Activated T-helper 9 cell treated with anti-CD3 and anti-CD28 coated beads, Interleukin-2, amount 50 U/mL, for 16 hours (primary cell): ENCODE data around the gene CLEC18A.
"Not testable (repeated sequence)": the region's sequence is repeated elsewhere in the genome, so short reads cannot be mapped to it uniquely, and the experiment has no call there.

Experiments used
- DNase-seq: peaks from one replicate; pipeline ENCODE4 v3.0.0-alpha.2; 2020; ENCODE audit warnings: low read depth

Gene CLEC18A

GRCh38 chr16:69930117-69930776 is 20.9 kb upstream of the CLEC18A start:
- no peak for DNase-seq

- DNase-seq: no peak
Measured at GRCh38 chr16:69931631-69932030, 19.5 kb upstream of the CLEC18A start.

DNA sequence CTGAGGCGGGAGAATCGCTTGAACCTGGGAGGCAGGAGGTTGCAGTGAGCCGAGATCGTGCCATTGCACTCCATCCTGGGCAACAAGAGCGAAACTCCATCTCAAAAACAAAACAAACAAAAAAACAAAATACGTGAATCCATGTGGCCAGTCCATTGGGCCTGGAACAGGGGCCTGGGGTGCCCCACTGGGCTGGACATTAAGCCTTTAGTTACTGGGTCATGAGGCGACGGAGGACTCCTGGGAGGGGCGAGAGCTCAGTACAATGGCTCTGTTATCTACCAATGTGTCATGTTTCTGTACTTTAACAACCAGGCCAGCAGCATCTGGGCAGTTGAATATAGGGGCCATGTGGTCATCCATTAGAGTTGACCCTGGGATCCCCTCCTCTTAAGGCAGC is 18.9 kb upstream of the CLEC18A start:
- no peak for DNase-seq

- no peak for DNase-seq
Measured at GRCh38 chr16:69932691-69933392, 18.3 kb upstream of the CLEC18A start.

DNA sequence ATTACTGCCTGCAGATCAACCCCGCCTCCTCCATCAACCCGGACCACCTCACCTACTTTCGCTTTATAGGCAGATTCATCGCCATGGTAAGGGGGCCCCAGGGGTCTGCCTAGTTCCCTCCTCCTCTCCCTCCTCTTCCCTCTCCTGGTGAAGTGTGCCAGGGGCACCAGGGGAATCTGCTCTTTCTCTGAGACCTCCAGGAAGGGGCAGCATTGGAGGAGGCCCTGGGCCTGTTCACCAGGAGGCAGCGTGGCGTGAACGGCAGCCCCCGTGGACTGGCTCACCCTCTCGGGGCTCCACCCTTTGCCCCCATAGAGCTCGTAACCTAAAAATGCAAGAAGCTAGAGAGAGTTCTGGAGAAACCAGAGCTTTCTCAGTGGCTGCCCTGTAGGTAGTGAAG is 17.1 kb upstream of the CLEC18A start:
- no peak for DNase-seq

DNA sequence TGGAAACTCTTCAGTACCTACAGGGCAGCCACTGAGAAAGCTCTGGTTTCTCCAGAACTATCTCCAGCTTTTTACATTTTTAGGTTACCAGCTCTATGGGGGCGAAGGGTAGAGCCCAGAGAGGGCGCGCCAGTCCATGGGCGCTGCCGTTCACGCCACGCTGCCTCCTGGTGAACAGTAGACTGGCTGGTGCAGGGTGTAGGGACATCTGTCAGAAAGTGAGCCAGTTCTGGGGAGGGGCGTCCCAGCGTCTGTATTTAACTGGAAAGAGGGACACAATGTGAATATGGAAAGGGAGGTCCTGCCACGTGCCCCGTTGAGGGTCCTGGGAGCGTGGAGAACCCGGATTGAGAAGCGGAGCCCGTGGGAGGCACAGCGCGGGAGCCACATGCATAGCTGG is 16.4 kb upstream of the CLEC18A start:
- DNase-seq: no peak

- no peak for DNase-seq
Measured at GRCh38 chr16:69935278-69935711, 15.8 kb upstream of the CLEC18A start.

- no peak for DNase-seq
Measured at GRCh38 chr16:69935740-69936139, 15.4 kb upstream of the CLEC18A start.

DNA sequence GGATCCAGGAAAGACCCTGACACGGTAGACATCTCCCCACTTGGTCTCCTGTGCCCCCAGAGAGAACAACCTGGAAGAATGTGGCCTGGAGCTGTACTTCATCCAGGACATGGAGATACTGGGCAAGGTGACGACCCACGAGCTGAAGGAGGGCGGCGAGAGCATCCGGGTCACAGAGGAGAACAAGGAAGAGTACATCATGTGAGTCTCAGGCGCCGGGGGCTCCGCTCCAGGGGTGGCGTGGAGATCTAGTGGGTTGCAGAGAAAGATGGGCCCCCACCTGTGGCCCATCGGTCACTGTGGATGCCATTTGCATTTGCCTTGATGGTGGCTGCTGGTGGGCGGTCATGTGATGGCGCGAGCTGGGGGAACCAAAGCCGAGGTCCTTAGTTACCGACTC is 14.9 kb upstream of the CLEC18A start:
- DNase-seq: no peak

DNA sequence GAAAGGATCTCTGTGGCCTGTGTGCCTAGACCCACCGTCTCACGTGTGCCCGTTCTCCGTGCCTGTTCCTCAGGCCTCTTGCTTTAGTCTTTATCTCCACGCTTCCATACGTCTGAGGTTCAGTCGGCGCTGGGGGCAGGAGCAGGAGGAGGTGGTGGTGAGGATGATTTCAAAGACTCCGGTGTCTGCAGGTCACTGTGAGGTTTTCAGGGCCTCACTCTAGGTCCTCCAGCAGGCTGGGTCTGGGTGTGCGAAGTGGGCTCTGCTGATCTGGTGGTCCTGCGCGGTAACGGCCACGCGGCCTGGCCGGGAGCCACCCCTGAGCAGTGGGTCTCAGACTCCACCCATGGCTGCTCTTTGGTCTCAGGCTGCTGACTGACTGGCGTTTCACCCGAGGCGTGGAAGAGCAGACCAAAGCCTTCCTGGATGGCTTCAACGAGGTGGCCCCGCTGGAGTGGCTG is 14.4 kb upstream of the CLEC18A start:
- no peak for DNase-seq

DNA sequence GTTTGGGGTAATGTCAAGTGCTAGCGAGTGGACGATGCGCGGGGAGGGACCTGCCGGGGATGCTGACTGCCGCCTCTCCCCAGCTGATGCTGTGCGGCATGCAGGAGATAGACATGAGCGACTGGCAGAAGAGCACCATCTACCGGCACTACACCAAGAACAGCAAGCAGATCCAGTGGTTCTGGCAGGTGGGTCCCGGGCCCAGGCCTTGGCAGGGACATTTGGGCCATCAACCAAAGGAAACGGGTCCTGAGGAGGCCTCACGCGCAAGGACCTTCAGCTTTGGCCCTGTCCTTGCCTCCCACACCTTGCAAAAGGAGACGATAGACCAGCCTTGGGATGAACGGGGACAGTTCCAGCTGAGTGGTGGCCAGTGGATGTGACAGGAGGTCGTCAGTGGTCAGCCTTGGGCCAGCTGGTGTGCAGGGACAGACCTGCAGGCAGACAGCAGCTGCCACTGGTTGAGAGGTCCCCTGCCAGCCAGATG is 13.6 kb upstream of the CLEC18A start:
- no peak for DNase-seq

DNA sequence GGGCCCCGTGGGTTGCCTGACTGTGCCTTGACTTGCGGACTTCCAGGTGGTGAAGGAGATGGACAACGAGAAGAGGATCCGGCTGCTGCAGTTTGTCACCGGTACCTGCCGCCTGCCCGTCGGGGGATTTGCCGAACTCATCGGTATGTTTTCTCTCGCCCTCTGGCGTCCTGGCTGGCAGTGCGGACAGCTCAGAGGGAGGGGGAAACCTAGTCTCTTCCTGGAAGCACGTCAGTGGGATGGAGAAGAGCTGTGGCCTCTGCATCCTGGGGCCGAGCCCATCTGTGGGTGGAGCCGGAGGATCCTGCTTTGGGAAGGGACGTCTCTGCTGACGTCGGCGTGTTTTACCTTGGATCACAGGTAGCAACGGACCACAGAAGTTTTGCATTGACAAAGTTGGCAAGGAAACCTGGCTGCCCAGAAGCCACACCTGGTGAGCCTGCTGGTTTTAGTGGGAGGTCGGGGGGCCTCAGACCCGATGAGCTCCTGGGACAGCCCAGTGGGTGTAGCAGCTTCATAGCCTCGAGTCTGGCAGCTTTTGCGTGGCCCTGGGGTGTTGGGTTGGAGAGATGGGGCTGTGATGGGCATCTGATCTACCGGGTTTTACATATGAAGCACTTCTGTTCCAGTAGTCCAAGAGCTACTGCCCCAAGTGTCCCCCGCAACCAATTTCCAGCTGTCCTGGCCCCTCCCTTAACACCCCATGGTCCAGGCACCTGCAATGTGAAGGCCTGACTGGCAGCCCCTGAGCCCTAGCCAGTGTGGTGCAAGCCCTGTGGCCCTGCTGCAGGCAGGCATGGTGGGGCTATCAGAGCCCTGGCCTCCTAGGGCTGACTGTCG is 11.9 kb upstream of the CLEC18A start:
- no peak for DNase-seq

GRCh38 chr16:69939821-69940585 is 11.1 kb upstream of the CLEC18A start:
- no peak for DNase-seq

DNA sequence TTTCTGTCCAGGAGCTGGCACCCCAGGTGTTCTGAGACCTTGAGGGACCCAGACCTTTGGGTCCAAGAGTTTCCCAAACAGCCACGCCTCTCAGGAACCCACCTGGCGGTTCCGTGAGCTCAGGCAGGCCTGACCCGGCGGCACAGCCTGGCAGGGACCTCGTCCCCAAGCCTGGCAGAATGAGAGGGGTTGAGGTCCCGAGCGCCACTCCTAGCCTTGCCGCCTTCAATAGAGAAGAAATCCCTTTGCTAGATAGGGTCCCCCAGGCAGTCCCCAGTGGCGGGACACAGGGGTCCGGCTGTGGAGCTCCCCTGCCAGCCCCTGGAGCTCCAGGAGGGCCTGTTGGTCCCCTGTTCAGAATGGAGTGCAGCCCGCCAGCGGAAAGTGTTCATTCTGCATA is 10.5 kb upstream of the CLEC18A start:
- DNase-seq: no peak

GRCh38 chr16:69941251-69942098 is 9.7 kb upstream of the CLEC18A start:
- no peak for DNase-seq

DNA sequence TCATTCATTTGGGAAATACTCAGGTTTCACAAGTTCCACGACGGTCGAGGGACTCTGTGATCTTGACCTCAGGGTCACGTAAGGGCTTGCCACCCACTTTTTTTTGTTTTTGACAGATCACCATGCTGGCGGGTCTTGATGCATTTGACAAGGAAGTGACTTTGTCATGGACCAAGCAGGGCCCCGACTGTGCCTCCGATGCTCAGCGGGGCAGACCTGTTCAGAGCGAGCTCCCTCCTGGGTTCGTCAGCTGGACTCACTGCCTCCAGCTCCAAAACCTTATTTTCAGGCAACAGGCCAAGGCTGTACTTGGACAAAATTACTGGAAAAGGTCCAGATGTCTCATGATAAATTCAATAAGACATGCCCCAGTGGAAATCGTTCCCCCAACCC is 9.0 kb upstream of the CLEC18A start:
- no peak for DNase-seq

- DNase-seq: no peak
Measured at GRCh38 chr16:69942627-69943170, 8.4 kb upstream of the CLEC18A start.

DNA sequence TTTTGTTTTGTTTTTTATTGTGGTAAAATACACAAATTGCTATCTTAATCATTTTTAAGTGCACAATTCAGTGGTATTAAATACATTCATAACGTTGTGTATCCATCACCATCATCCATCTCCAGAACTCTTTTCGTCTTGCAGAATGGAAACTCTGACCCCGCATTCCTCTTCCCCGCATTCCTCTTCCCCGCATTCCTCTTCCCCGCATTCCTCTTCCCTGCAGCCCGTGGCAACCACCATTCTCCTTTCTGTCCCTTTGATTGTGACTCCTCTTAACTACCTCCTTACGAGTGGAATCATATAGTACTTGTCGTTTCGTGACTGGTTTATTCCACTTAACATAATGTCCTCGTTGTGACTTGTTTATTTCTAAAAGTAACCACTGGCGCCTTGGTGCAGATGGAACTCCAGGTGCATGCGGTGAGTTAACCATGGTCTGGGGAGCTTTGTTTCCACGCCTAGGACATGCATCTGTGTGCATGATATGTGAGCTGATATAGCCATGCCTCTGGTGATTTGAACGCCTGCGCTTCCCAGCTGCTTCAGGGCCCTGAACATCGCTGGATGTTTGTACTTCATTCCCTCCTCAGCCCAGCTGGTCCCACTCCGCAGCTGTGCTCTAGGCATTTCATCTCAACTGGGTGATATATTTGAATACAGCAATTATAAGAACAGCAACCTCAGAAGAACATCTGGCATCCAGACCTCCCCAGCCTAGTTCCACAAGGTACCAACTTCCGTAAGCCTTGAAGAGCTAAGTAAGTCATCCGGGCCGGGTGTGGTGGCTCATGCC is 7.7 kb upstream of the CLEC18A start:
- DNase-seq: not testable (repeated sequence)

- DNase-seq: not testable (repeated sequence)
Measured at GRCh38 chr16:69950411-69950810, 723 bp upstream of the CLEC18A start.

- not testable (repeated sequence) for DNase-seq
Measured at GRCh38 chr16:69951672-69952031, 518 bp downstream of the CLEC18A start.
